Gastroesophageal sphincter (tissue), 4 donors: ENCODE data around the gene MYOM3. TPM values are rescaled to one million over a fixed set of nuclear protein-coding genes. Genes with fewer than 3 reads are reported as not detected.

Experiments used
- ATAC-seq: fragments of 150-250 bp; one replicate; pipeline ENCODE4 v1.9.1; 2016; ENCODE audit warnings: mild to moderate bottlenecking, moderate library complexity
- H3K27ac ChIP-seq, 4 donors: fragments of 200-600 bp; sonication (generic) in 3 of 4; 1 replicate in 3 of 4; 2 replicates in 1 of 4; pipeline ENCODE4 v1.5.1; 2016 to 2019
- H3K27me3 ChIP-seq: fragments of 200-600 bp; sonication (generic); one replicate; pipeline ENCODE4 v1.5.1; 2019
- H3K36me3 ChIP-seq, 2 donors: fragments of 200-600 bp; sonication (generic); one replicate each; pipeline ENCODE4 v1.5.1; 2019; ENCODE audit warnings: control low read depth in 1 of 2
- H3K4me1 ChIP-seq, 3 donors: fragments of 200-600 bp; sonication (generic); 1 replicate in 2 of 3; 2 replicates in 1 of 3; pipeline ENCODE4 v1.5.1; 2016 to 2019; ENCODE audit warnings: control low read depth in 2 of 3
- H3K4me3 ChIP-seq, 2 donors: fragments of 200-600 bp; sonication (generic); one replicate each; pipeline ENCODE4 v1.5.1; 2019; ENCODE audit warnings: mild to moderate bottlenecking in 1 of 2, moderate library complexity in 1 of 2
- H3K9me3 ChIP-seq, 3 donors: fragments of 200-600 bp; sonication (generic); one replicate each; pipeline ENCODE4 v1.5.1; 2017 to 2019; ENCODE audit warnings: control low read depth in 2 of 3
- CTCF ChIP-seq, 4 experiments: fragments of 200-600 bp in 2 of 4; fragments of 450-650 bp in 2 of 4; sonication (generic) in 1 of 4; IDR thresholded peaks; one replicate each; pipeline ENCODE4 v1.5.1; 2017 to 2019; ENCODE audit warnings: antibody characterized with exemption in 4 of 4, mild to moderate bottlenecking in 2 of 4, moderate library complexity in 2 of 4
- EP300 ChIP-seq: sonication (generic); formaldehyde crosslinking; IDR thresholded peaks from one replicate; pipeline ENCODE4 v1.6.1; 2017; ENCODE audit warnings: antibody characterized with exemption, mild to moderate bottlenecking
- POLR2A ChIP-seq, 2 donors: fragments of 450-650 bp; IDR thresholded peaks; one replicate each; pipeline ENCODE4 v1.6.1; 2017; ENCODE audit warnings: antibody characterized with exemption in 2 of 2, mild to moderate bottlenecking in 2 of 2, moderate library complexity in 1 of 2
- POLR2AphosphoS5 ChIP-seq: sonication (generic); formaldehyde crosslinking; IDR thresholded peaks from one replicate; pipeline ENCODE4 v1.6.1; 2017; ENCODE audit warnings: antibody characterized with exemption
- WGBS, 2 donors: methylation state at CpG; one replicate each; pipeline ENCODE4 v1.1.5; 2018; ENCODE audit warnings: low coverage in 1 of 2; 5-methylcytosine and 5-hydroxymethylcytosine counted together
- total RNA-seq, 4 donors: library from RNA; depleted of rRNA; stranded (reverse); fragments of >200 nt; gene quantifications; one replicate each; pipeline ENCODE4 v1.1.0, GENCODE V29; 2016

MYOM3 gene
- total RNA-seq, 4 donors from 2014 or later, result 0.31 to 2.4 TPM; not detected in 2

GRCh38 chr1:24125456-24125855, 13.5 kb upstream of the MYOM3 start:
- no peak for TF ChIP-seq EP300
- TF ChIP-seq POLR2AphosphoS5, result no peak
- no peak for TF ChIP-seq POLR2A (IDR thresholded peaks at IDR 0.05)
- TF ChIP-seq CTCF (IDR thresholded peaks at IDR 0.05), result no peak
- H3K27ac ChIP-seq, result no peak overlapping the region
- H3K9me3 ChIP-seq, result peaks cover 0 to 8% (median 0%) of the 10 kb centered on the region in 3 donors
- no peak overlapping the region for H3K4me3 ChIP-seq
- H3K36me3 ChIP-seq, result no peaks in the 10 kb centered on the region
- 59 to 64% methylated on average over 2 to 3 of the region's 4 CpGs for WGBS, 2 donors
- no peaks in the 10 kb centered on the region for H3K27me3 ChIP-seq
- peaks cover 0 to 3% (median 1%) of the 10 kb centered on the region in 3 donors for H3K4me1 ChIP-seq
- no peak for ATAC-seq

- no peak overlapping the region for H3K4me3 ChIP-seq
- peaks cover 0 to 8% (median 6%) of the 10 kb centered on the region in 3 donors for H3K4me1 ChIP-seq
- no peak overlapping the region for H3K27ac ChIP-seq
- no peak for ATAC-seq
- H3K27me3 ChIP-seq, result no peaks in the 10 kb centered on the region
- TF ChIP-seq EP300, result no peak
- TF ChIP-seq POLR2A (IDR thresholded peaks at IDR 0.05), result no peak
- TF ChIP-seq CTCF (IDR thresholded peaks at IDR 0.05), result no peak
- no peak for TF ChIP-seq POLR2AphosphoS5
- H3K36me3 ChIP-seq, result no peaks in the 10 kb centered on the region
- 90% methylated on average over 2 of the region's 2 CpGs; no CpG with 5 or more reads in 1 of the 2 donors for WGBS, 2 donors
- peaks cover 0 to 3% (median 0%) of the 10 kb centered on the region in 3 donors for H3K9me3 ChIP-seq
Observed at GRCh38 chr1:24124980-24125379, 13.0 kb upstream of the MYOM3 start.

GRCh38 chr1:24123611-24124010, 11.7 kb upstream of the MYOM3 start:
- H3K4me1 ChIP-seq, result peaks cover 0 to 14% (median 8%) of the 10 kb centered on the region in 3 donors
- 88% methylated on average over 2 to 6 of the region's 6 CpGs for WGBS, 2 donors
- TF ChIP-seq POLR2A (IDR thresholded peaks at IDR 0.05), result no peak
- TF ChIP-seq EP300, result no peak
- no peak for TF ChIP-seq POLR2AphosphoS5
- no peak for TF ChIP-seq CTCF (IDR thresholded peaks at IDR 0.05)

GRCh38 chr1:24122776-24123175, 10.8 kb upstream of the MYOM3 start:
- Histone ChIP-seq H3K4me1 (peaks cover 0 to 14% (median 8%) of the 10 kb centered on the region in 3 donors), H3K9me3 (no peaks in the 10 kb centered on the region), H3K27me3 (no peaks in the 10 kb centered on the region), H3K27ac (no peak overlapping the region), H3K4me3 (no peak overlapping the region), H3K36me3 (no peaks in the 10 kb centered on the region)
- TF ChIP-seq POLR2A (IDR thresholded peaks at IDR 0.05) (no peak), POLR2AphosphoS5 (no peak), CTCF (IDR thresholded peaks at IDR 0.05) (no peak), EP300 (no peak)
- no peak for ATAC-seq
- WGBS, 2 donors, result 89% methylated on average over 4 to 7 of the region's 7 CpGs

More at GRCh38 chr1:24123611-24124010, 11.7 kb upstream of the MYOM3 start:
- H3K4me3 ChIP-seq, result no peak overlapping the region
- H3K27ac ChIP-seq, result no peak overlapping the region
- no peaks in the 10 kb centered on the region for H3K36me3 ChIP-seq
- no peaks in the 10 kb centered on the region for H3K9me3 ChIP-seq
- no peak for ATAC-seq
- H3K27me3 ChIP-seq, result no peaks in the 10 kb centered on the region

- Histone ChIP-seq H3K4me3 (no peak overlapping the region), H3K4me1 (peaks cover 0 to 14% (median 8%) of the 10 kb centered on the region in 3 donors), H3K9me3 (no peaks in the 10 kb centered on the region), H3K27ac (no peak overlapping the region), H3K27me3 (peaks cover 6% of the 10 kb centered on the region), H3K36me3 (no peaks in the 10 kb centered on the region)
- TF ChIP-seq POLR2A (IDR thresholded peaks at IDR 0.05) (no peak), EP300 (no peak), CTCF (IDR thresholded peaks at IDR 0.05) (no peak), POLR2AphosphoS5 (no peak)
- WGBS, 2 donors, result 81 to 91% methylated on average over 6 to 9 of the region's 14 CpGs
- ATAC-seq, result no peak
Observed at GRCh38 chr1:24121406-24121805, 9.5 kb upstream of the MYOM3 start.
